ENCODE measurements around the gene SYVN1. TPM values are rescaled to one million over a fixed set of nuclear protein-coding genes. Genes with fewer than 3 reads are reported as not detected.
A peak's percentile ranks its signal among the peaks of the same experiment; 100 is the strongest.

Gene SYVN1
- total RNA-seq, 4 donors from 2014 or later, result 28.8 to 103 (median 69.7) TPM

DNA sequence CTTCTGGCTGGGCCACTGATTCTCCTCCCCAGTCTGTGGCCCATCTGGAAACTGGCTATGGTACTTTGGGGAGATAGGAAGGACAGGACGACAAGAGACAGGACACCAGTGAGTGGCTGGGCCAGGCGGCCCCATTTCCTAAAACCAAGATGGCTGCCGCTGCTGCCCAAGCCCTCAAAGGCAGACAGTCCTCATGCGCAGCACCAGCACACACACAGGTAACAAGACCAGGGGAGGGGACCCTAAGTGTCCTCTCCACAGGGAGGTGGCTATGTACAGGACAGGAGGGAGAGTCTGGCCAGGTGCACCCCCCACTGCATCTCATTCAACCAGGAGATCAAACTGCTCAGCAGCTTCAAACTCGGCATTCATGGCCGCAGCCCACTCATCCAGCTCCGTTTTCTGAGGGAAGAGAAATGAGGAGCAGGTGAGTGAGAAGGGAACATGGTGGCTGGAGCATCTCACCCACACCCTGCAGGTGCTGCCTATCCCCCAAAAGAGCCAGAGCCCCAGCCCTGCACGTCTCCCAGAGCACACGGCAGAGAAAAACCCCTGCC, 55.5 kb downstream of the SYVN1 start:
- no peak for DNase-seq
- no peak for TF ChIP-seq POLR2A (IDR thresholded peaks at IDR 0.05)
- TF ChIP-seq, protein P1, sequence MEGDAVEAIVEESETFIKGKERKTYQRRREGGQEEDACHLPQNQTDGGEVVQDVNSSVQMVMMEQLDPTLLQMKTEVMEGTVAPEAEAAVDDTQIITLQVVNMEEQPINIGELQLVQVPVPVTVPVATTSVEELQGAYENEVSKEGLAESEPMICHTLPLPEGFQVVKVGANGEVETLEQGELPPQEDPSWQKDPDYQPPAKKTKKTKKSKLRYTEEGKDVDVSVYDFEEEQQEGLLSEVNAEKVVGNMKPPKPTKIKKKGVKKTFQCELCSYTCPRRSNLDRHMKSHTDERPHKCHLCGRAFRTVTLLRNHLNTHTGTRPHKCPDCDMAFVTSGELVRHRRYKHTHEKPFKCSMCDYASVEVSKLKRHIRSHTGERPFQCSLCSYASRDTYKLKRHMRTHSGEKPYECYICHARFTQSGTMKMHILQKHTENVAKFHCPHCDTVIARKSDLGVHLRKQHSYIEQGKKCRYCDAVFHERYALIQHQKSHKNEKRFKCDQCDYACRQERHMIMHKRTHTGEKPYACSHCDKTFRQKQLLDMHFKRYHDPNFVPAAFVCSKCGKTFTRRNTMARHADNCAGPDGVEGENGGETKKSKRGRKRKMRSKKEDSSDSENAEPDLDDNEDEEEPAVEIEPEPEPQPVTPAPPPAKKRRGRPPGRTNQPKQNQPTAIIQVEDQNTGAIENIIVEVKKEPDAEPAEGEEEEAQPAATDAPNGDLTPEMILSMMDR (IDR thresholded peaks at IDR 0.05), result no peak
- 92 to 98% methylated on average over 8 to 9 of the region's 9 CpGs for WGBS, 2 donors
- intact Hi-C loops (cut with DNase I), result no loop called here
- Histone ChIP-seq H3K4me1 (peaks cover 0 to 5% of the 10 kb centered on the region in 2 donors), H3K9me3 (no peaks in the 10 kb centered on the region), H3K4me3 (replicated peaks in 1 of 3) (no peak overlapping the region), H3K27me3 (no peaks in the 10 kb centered on the region), H3K36me3 (no peaks in the 10 kb centered on the region), H3K27ac (no peak overlapping the region)

DNA sequence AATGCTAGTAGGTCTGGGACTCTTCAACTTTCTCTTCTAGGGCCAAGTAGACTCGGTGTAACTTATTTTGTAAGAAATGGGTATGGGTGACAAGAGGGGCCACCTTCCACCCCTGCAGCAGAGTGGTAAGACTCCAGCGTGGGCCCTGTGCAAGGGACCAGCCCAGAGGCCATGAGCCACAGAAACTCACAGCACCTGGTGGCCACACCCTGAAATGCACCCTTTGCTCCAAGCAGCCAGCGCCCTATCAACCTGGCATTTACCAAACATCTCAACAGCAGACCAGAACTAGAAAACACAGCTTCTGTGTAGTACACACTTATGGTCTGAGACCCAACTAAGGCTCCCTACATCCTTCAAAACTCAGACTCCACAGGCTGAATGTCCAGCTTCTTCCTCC, 56.2 kb downstream of the SYVN1 start:
- Histone ChIP-seq H3K4me1 (no peaks in the 10 kb centered on the region), H3K4me3 (replicated peaks in 1 of 3) (no peak overlapping the region), H3K36me3 (no peaks in the 10 kb centered on the region), H3K27ac (no peak overlapping the region), H3K27me3 (no peaks in the 10 kb centered on the region), H3K9me3 (no peaks in the 10 kb centered on the region)
- no peak for TF ChIP-seq POLR2A (IDR thresholded peaks at IDR 0.05)
- TF ChIP-seq, protein P1 (IDR thresholded peaks at IDR 0.05), result peak in 5 of 6 experiments; percentile 26 to 54 (median 45)
- intact Hi-C loops (cut with DNase I), result no loop called here
- DNase-seq, result peak; percentile 47 to 50
- WGBS, 2 donors, result 68 to 73% methylated on average over 3 of the region's 3 CpGs

DNA sequence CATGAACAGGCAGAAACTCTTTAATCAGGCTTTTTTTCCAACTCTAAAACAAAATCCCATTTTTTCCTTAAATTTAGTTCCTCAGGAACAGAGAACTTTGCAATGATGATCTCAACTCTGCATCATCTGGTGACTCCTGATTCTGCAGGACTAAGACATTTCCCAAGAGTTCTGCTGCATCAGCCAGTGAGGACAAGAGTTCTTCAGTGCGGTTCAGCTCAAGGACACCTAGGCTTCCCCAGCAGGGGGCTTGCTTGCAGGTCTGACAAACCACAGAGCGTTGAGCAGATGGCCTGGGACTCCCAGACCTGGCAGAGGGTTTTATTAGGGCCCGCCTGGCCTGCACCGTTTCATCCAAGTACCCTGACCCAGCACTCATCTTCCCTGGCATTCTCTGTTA, 56.9 kb downstream of the SYVN1 start:
- 71 to 81% methylated on average over 4 of the region's 4 CpGs for WGBS, 2 donors
- Histone ChIP-seq H3K27me3 (no peaks in the 10 kb centered on the region), H3K36me3 (no peaks in the 10 kb centered on the region), H3K4me1 (no peaks in the 10 kb centered on the region), H3K27ac (no peak overlapping the region), H3K4me3 (replicated peaks in 1 of 3) (no peak overlapping the region), H3K9me3 (no peaks in the 10 kb centered on the region)
- TF ChIP-seq, protein P1 (IDR thresholded peaks at IDR 0.05), result no peak
- no peak for TF ChIP-seq POLR2A (IDR thresholded peaks at IDR 0.05)
- intact Hi-C loops (cut with DNase I), result no loop called here
- no peak for DNase-seq

Small RNA genes lying within 50 kb of the gene (microRNA-seq; reads per million reads assigned to microRNA genes)
- 1.1 reads per million for gene MIR6751

Small RNA genes lying within 50 kb of the gene (small RNA-seq; reads per million reads assigned to genes)
- not detected for gene HIGD1AP10
- not detected for gene PDCL2P2
- not detected for gene RNU2-23P

Other genes starting within 250 kb of the SYVN1 start
- 10 to 100 TPM; 19.5 to 43.1 (median 36.7) TPM for gene ATG2A, start 217.3 kb downstream of the SYVN1 start, total RNA-seq
- gene PPP2R5B, start 209.8 kb downstream of the SYVN1 start, total RNA-seq, result 10 to 100 TPM; 14.8 to 30.1 (median 21.7) TPM
- gene GPHA2, start 198.6 kb downstream of the SYVN1 start, total RNA-seq, result under 1 TPM in 1 of 4 donors, not detected in 3; 0.94 TPM
- gene MAJIN, start 162.4 kb downstream of the SYVN1 start, total RNA-seq, result under 1 TPM in 1 of 4 donors, not detected in 3; 0.27 TPM
- 1 to 10 TPM; 1.2 to 9.1 (median 2.3) TPM for gene BATF2, start 137.5 kb downstream of the SYVN1 start, total RNA-seq
- 100 to 1,000 TPM in 3 of 4 donors, 10 to 100 TPM in 1; 76.6 to 166 (median 119) TPM for gene ARL2, start 120.4 kb downstream of the SYVN1 start, total RNA-seq
- gene SNX15, start 107.1 kb downstream of the SYVN1 start, total RNA-seq, result 10 to 100 TPM; 11.6 to 36.4 (median 19.2) TPM
- 10 to 100 TPM in 1 of 4 donors, 1 to 10 TPM in 3; 2.1 to 13.1 (median 6.0) TPM for gene SAC3D1, start 93.3 kb downstream of the SYVN1 start, total RNA-seq
- 10 to 100 TPM in 1 of 4 donors, 1 to 10 TPM in 3; 5.6 to 21.5 (median 6.8) TPM for gene NAALADL1, start 76.0 kb downstream of the SYVN1 start, total RNA-seq
- gene CDCA5, start 50.5 kb downstream of the SYVN1 start, total RNA-seq, result 1 to 10 TPM in 1 of 4 donors, under 1 TPM in 2, not detected in 1; 0.71 to 1.8 (median 0.81) TPM
- gene ZFPL1, start 50.3 kb downstream of the SYVN1 start, total RNA-seq, result 10 to 100 TPM; 28.3 to 74.4 (median 49.3) TPM
- gene VPS51, start 38.3 kb downstream of the SYVN1 start, total RNA-seq, result 100 to 1,000 TPM; 222 to 608 (median 469) TPM
- 10 to 100 TPM; 20.0 to 99.4 (median 53.5) TPM for gene TM7SF2, start 22.6 kb downstream of the SYVN1 start, total RNA-seq
- 10 to 100 TPM; 17.3 to 38.5 (median 25.9) TPM for gene ZNHIT2, start 16.8 kb downstream of the SYVN1 start, total RNA-seq
- gene FAU, start 12.4 kb downstream of the SYVN1 start, total RNA-seq, result 1,000 to 10,000 TPM in 1 of 4 donors, 100 to 1,000 TPM in 3; 524 to 2,189 (median 600) TPM
- 100 to 1,000 TPM in 2 of 4 donors, 10 to 100 TPM in 2; 70.9 to 112 (median 91.6) TPM for gene MRPL49, start 12.2 kb downstream of the SYVN1 start, total RNA-seq
- not detected for gene SPDYC, start 35.7 kb upstream of the SYVN1 start, total RNA-seq
- 100 to 1,000 TPM; 265 to 519 (median 340) TPM for gene CAPN1, start 47.4 kb upstream of the SYVN1 start, total RNA-seq
- gene POLA2, start 127.4 kb upstream of the SYVN1 start, total RNA-seq, result 10 to 100 TPM in 2 of 4 donors, 1 to 10 TPM in 2; 7.6 to 11.3 (median 10.4) TPM
- 10 to 100 TPM; 20.6 to 35.7 (median 25.2) TPM for gene CDC42EP2, start 180.3 kb upstream of the SYVN1 start, total RNA-seq
- gene DPF2, start 199.3 kb upstream of the SYVN1 start, total RNA-seq, result 10 to 100 TPM; 45.0 to 52.7 (median 48.0) TPM
- gene TIGD3, start 220.2 kb upstream of the SYVN1 start, total RNA-seq, result under 1 TPM in 1 of 4 donors, not detected in 3; 0.34 TPM
- gene SLC25A45, start 248.1 kb upstream of the SYVN1 start, total RNA-seq, result 10 to 100 TPM; 13.0 to 28.0 (median 20.9) TPM

All from thyroid gland (tissue), 4 donors.